Mesenchymal stem cell (in vitro differentiated cells and primary cell): Measurements from ENCODE around the gene OPCML.

Experiments
- DNase-seq: peaks from one replicate; pipeline ENCODE4 v3.0.0-alpha.2; 2013
- H2AFZ ChIP-seq: one replicate; pipeline ENCODE4 v1.6.1; 2013; ENCODE audit warnings: low read depth, mild to moderate bottlenecking, control low read depth, inconsistent platforms, low read length, moderate library complexity
- H2AK5ac ChIP-seq: 2 replicates; pipeline ENCODE4 v1.6.1; 2013; ENCODE audit warnings: low read length, moderate library complexity, mild to moderate bottlenecking, inconsistent platforms; ENCODE audit not compliant: severe bottlenecking
- H2BK120ac ChIP-seq: one replicate; pipeline ENCODE4 v1.6.1; 2013; ENCODE audit warnings: low read depth, mild to moderate bottlenecking, inconsistent platforms, low read length, moderate library complexity
- H2BK12ac ChIP-seq, 2 experiments: one replicate each; pipeline ENCODE4 v1.6.1; 2013; ENCODE audit warnings: inconsistent platforms in 2 of 2, low read length in 2 of 2, mild to moderate bottlenecking in 2 of 2, moderate library complexity in 2 of 2, control low read depth in 1 of 2
- H2BK15ac ChIP-seq: one replicate; pipeline ENCODE4 v1.6.1; 2013; ENCODE audit warnings: mild to moderate bottlenecking, low read depth, inconsistent platforms; ENCODE audit not compliant: poor library complexity, severe bottlenecking
- H2BK5ac ChIP-seq: 2 replicates; pipeline ENCODE4 v1.6.1; 2013; ENCODE audit warnings: low read depth, mild to moderate bottlenecking, low read length, control low read depth, inconsistent platforms; ENCODE audit not compliant: poor library complexity, severe bottlenecking
- H3K14ac ChIP-seq, 2 experiments: one replicate each; pipeline ENCODE4 v1.6.1; 2013; ENCODE audit warnings: inconsistent platforms in 2 of 2, low read length in 2 of 2, control low read depth in 1 of 2, mild to moderate bottlenecking in 1 of 2, moderate library complexity in 1 of 2
- H3K18ac ChIP-seq, 2 experiments: one replicate each; pipeline ENCODE4 v1.6.1; 2013; ENCODE audit warnings: inconsistent platforms in 2 of 2, low read length in 2 of 2, control low read depth in 1 of 2, low read depth in 1 of 2, mild to moderate bottlenecking in 1 of 2
- H3K23ac ChIP-seq, 2 experiments: one replicate each; pipeline ENCODE4 v1.6.1; 2013; ENCODE audit warnings: inconsistent platforms in 2 of 2, low read length in 2 of 2, mild to moderate bottlenecking in 2 of 2, moderate library complexity in 2 of 2, control low read depth in 1 of 2
- H3K27ac ChIP-seq: 2 replicates; pipeline ENCODE4 v1.5.1; 2013; ENCODE audit warnings: mild to moderate bottlenecking, moderate library complexity, low read length, control low read depth, inconsistent platforms; ENCODE audit not compliant: poor library complexity, severe bottlenecking
- H3K27me3 ChIP-seq, 2 experiments: 2 replicates each; pipeline versions ENCODE4 v1.6.1 to v1.7.0; 2013; ENCODE audit warnings: low read length in 2 of 2, mild to moderate bottlenecking in 2 of 2, moderate library complexity in 2 of 2, control low read depth in 1 of 2, inconsistent platforms in 1 of 2; ENCODE audit not compliant: control insufficient read depth in 1 of 2, insufficient read depth in 1 of 2
- H3K36me3 ChIP-seq, 2 experiments: 2 replicates each; pipeline versions ENCODE4 v1.6.1 to v1.7.0; 2013; ENCODE audit warnings: low read length in 2 of 2, control low read depth in 1 of 2, inconsistent platforms in 1 of 2, low read depth in 1 of 2, mild to moderate bottlenecking in 1 of 2; ENCODE audit not compliant: insufficient read depth in 2 of 2, control insufficient read depth in 1 of 2
- H3K4ac ChIP-seq, 2 experiments: one replicate each; pipeline ENCODE4 v1.6.1; 2013; ENCODE audit warnings: inconsistent platforms in 2 of 2, low read length in 2 of 2, mild to moderate bottlenecking in 2 of 2, moderate library complexity in 2 of 2, control low read depth in 1 of 2, low read depth in 1 of 2
- H3K4me1 ChIP-seq: 2 replicates; pipeline ENCODE4 v1.6.1; 2013; ENCODE audit warnings: low read depth, low read length, control low read depth; ENCODE audit not compliant: control insufficient read depth, insufficient read depth
- H3K4me2 ChIP-seq: 2 replicates; pipeline ENCODE4 v1.6.1; 2013; ENCODE audit warnings: low read length, mild to moderate bottlenecking, inconsistent platforms; ENCODE audit not compliant: poor library complexity, severe bottlenecking
- H3K4me3 ChIP-seq, 2 experiments: 2 replicates each; pipeline versions ENCODE4 v1.5.1 to v1.7.0; 2013; ENCODE audit warnings: low read length in 2 of 2, mild to moderate bottlenecking in 2 of 2, control low read depth in 1 of 2, low read depth in 1 of 2; ENCODE audit not compliant: insufficient read depth in 1 of 2
- H3K79me1 ChIP-seq: replicated peaks from 2 replicates; pipeline ENCODE4 v1.6.1; 2013; ENCODE audit warnings: mild to moderate bottlenecking, control low read depth, low read length, inconsistent platforms; ENCODE audit not compliant: poor library complexity, severe bottlenecking
- H3K9ac ChIP-seq: 2 replicates; pipeline ENCODE4 v1.7.0; 2013; ENCODE audit warnings: mild to moderate bottlenecking, low read length, moderate library complexity
- H3K9me3 ChIP-seq: 2 replicates; pipeline ENCODE4 v1.7.0; 2013; ENCODE audit warnings: mild to moderate bottlenecking, low read length; ENCODE audit not compliant: control insufficient read depth
- H4K8ac ChIP-seq: one replicate; pipeline ENCODE4 v1.6.1; 2013; ENCODE audit warnings: inconsistent platforms, mild to moderate bottlenecking, low read length, moderate library complexity
- H4K91ac ChIP-seq: one replicate; pipeline ENCODE4 v1.6.1; 2013; ENCODE audit warnings: mild to moderate bottlenecking, low read length, inconsistent platforms
- WGBS: methylation state at CpG from one replicate; pipeline ENCODE4 v1.1.7; 2013; ENCODE audit warnings: mixed read lengths; 5-methylcytosine and 5-hydroxymethylcytosine counted together

The OPCML gene

GRCh38 chr11:132997396-132997795 is 534.9 kb downstream of the OPCML start:
- no peak overlapping the region for H3K27ac ChIP-seq
- no peaks in the 10 kb centered on the region for H3K9me3 ChIP-seq
- H3K23ac ChIP-seq: no peak overlapping the region
- no peaks in the 10 kb centered on the region for H3K79me1 ChIP-seq
- no peak overlapping the region for H3K4me3 ChIP-seq
- no peak overlapping the region for H3K4ac ChIP-seq
- no peak overlapping the region for H4K91ac ChIP-seq
- H3K9ac ChIP-seq: no peak overlapping the region
- H3K4me1 ChIP-seq: peaks cover 1% of the 10 kb centered on the region
- H3K36me3 ChIP-seq: no peaks in the 10 kb centered on the region
- H3K27me3 ChIP-seq: peaks cover 10 to 39% of the 10 kb centered on the region in 2 experiments
- no peak overlapping the region for H3K4me2 ChIP-seq
- H2BK15ac ChIP-seq: no peak overlapping the region
- no peak overlapping the region for H2BK120ac ChIP-seq
- H2AK5ac ChIP-seq: no peak overlapping the region
- no peak overlapping the region for H4K8ac ChIP-seq
- no peak overlapping the region for H2BK5ac ChIP-seq
- no peak overlapping the region for H2BK12ac ChIP-seq
- WGBS: 67% methylated on average over 5 of the region's 5 CpGs
- H3K14ac ChIP-seq: no peak overlapping the region
- H2AFZ ChIP-seq: no peak overlapping the region
- no peak for DNase-seq
- H3K18ac ChIP-seq: no peak overlapping the region

- H3K18ac ChIP-seq: no peak overlapping the region
- H3K4ac ChIP-seq: no peak overlapping the region
- no peak overlapping the region for H3K27ac ChIP-seq
- H3K4me2 ChIP-seq: no peak overlapping the region
- H4K91ac ChIP-seq: no peak overlapping the region
- WGBS: 77% methylated on average over 6 of the region's 6 CpGs
- no peak overlapping the region for H2BK15ac ChIP-seq
- no peak overlapping the region for H3K4me3 ChIP-seq
- no peak overlapping the region for H3K9ac ChIP-seq
- peaks cover 1% of the 10 kb centered on the region for H3K4me1 ChIP-seq
- no peak overlapping the region for H2BK120ac ChIP-seq
- H2BK5ac ChIP-seq: no peak overlapping the region
- H3K9me3 ChIP-seq: no peaks in the 10 kb centered on the region
- no peaks in the 10 kb centered on the region for H3K36me3 ChIP-seq
- H3K14ac ChIP-seq: no peak overlapping the region
- no peaks in the 10 kb centered on the region for H3K79me1 ChIP-seq
- H2AFZ ChIP-seq: no peak overlapping the region
- DNase-seq: no peak
- H3K23ac ChIP-seq: no peak overlapping the region
- H2AK5ac ChIP-seq: no peak overlapping the region
- H2BK12ac ChIP-seq: no peak overlapping the region
- H3K27me3 ChIP-seq: peaks cover 10 to 53% of the 10 kb centered on the region in 2 experiments
- H4K8ac ChIP-seq: no peak overlapping the region
Measured at GRCh38 chr11:132994966-132995365, 537.3 kb downstream of the OPCML start.

DNA sequence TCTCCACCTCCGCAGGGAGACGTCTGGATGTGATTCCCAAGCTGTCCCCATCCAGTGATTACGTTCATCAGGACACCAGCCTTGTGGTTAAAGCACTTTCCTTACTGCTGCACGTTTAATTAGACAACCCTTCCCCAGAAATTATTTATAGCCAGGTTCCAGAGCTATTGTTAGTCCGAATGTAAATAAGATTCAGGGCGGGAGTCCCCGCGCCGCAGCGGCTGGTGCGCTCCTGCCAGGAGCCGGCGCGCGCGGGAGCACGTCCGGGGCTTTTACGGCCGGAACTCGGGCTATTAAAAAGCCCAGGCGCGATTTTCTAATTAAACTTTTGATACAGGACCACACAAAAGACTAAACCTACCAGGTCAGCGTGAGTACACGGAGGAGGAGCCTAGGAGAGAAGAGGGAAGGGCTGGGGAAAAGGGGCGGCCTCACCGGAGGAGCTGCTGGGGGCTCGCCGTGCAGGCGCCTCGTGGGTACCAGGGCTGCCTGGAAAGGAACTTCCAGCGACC is 538.3 kb downstream of the OPCML start:
- Histone ChIP-seq H2AK5ac (no peak overlapping the region), H2BK15ac (no peak overlapping the region), H3K18ac (no peak overlapping the region), H3K79me1 (no peaks in the 10 kb centered on the region), H3K27me3 (peaks cover 10 to 55% of the 10 kb centered on the region in 2 experiments), H3K14ac (no peak overlapping the region), H3K4me1 (peaks cover 1% of the 10 kb centered on the region), H3K23ac (no peak overlapping the region), H3K4ac (no peak overlapping the region), H4K91ac (no peak overlapping the region), H3K36me3 (no peaks in the 10 kb centered on the region), H2AFZ (no peak overlapping the region), H3K27ac (no peak overlapping the region), H3K9ac (no peak overlapping the region), H3K4me2 (no peak overlapping the region), H2BK120ac (no peak overlapping the region), H2BK5ac (no peak overlapping the region), H3K4me3 (peak overlapping the region in 1 of 2 experiments; percentile 24), H4K8ac (no peak overlapping the region), H3K9me3 (no peaks in the 10 kb centered on the region), H2BK12ac (no peak overlapping the region)
- 5% methylated on average over 27 of the region's 32 CpGs for WGBS
- DNase-seq: no peak

DNA sequence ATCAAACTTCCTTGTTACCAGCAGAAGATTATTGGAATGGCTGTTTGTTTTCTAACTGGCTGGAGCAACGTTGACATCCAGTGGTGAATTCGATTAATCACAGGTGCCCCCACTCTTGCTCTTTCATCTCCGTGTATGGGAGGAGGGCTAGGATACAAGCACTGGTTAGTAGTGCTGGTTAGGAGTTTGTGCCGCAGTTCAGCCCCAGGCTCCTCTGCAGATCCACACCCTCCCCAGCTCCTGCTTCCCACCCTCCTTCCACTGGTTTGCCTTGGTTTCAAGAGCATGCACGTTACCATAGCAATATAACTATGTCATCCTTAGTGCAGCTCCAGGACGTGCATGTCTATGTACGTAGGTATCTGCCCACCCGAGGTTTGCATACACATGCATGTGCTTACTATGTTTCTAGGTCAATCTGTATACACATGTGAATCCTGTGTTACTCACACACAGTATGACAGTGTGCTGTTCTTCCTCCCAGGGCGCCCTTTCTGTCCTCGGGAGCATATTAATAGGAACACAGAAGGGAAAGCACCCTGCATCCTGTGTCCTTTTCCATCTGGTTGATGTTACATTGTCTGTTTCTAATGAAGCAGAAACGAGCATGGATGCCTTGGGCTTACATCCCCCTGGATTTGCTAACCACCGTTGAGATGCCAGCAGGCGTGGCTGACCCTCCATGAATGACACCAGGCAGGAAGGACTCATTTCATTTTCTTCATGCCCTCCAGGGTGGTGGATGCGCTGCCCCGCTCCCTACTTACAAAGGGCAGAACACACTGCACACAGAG is 539.3 kb downstream of the OPCML start:
- no peak overlapping the region for H4K91ac ChIP-seq
- no peak overlapping the region for H3K18ac ChIP-seq
- peak; percentile 2 for DNase-seq
- H4K8ac ChIP-seq: no peak overlapping the region
- no peaks in the 10 kb centered on the region for H3K9me3 ChIP-seq
- H2AK5ac ChIP-seq: no peak overlapping the region
- H3K79me1 ChIP-seq: no peaks in the 10 kb centered on the region
- H3K23ac ChIP-seq: no peak overlapping the region
- H2BK15ac ChIP-seq: no peak overlapping the region
- H3K14ac ChIP-seq: no peak overlapping the region
- no peak overlapping the region for H2AFZ ChIP-seq
- H3K4me1 ChIP-seq: peaks cover 1% of the 10 kb centered on the region
- no peak overlapping the region for H3K9ac ChIP-seq
- no peak overlapping the region for H3K27ac ChIP-seq
- 64% methylated on average over 15 of the region's 15 CpGs for WGBS
- no peak overlapping the region for H3K4ac ChIP-seq
- no peak overlapping the region for H2BK120ac ChIP-seq
- H3K27me3 ChIP-seq: peaks cover 10 to 55% of the 10 kb centered on the region in 2 experiments
- no peak overlapping the region for H2BK5ac ChIP-seq
- H3K4me3 ChIP-seq: no peak overlapping the region
- H3K36me3 ChIP-seq: no peaks in the 10 kb centered on the region
- no peak overlapping the region for H2BK12ac ChIP-seq
- no peak overlapping the region for H3K4me2 ChIP-seq
